ENCODE measurements around the gene PRDM15.

DNA sequence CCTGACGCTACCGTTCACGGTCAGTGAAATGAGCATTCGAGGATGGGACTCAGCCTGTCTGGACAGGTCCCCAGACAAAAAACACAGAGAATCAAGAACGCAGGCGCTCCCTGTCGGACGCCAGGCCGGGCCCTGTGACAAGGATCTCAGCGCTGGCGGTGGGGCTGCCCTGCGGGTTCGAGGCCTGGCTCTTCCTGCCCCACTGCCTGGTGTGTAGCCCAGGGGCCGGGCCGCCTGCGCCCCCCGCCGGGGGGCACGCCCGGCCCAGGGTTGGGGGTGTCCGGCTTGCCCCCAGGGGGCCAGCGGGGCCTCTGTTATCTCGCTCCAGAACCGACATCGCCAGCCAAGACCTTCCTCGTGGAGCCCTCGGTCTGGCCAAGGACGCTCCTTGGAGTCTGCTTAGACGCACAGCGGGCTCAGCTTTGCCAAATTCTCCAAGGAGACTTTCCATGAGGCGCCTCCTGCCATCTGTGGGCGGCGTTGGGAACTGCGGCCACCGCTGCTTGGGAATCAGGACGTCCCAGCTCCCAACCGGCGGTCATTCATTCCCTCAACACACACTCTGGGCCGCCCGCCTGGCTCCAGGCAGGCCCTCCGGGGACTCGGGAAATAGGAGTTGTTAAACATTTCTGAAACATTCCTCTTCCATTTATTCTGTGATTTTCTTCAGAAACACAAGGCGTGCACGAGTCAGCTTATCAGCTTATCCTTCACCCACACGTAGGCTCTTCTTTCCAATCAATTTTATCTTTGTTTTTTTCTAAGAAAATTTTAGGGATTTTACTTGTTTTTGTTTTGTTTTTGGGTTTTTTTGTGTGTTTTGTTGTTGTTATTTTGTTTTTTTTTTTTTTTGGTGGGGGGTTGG, 101.0 kb downstream of the PRDM15 start:
- no peak for TF ChIP-seq POLR2A (IDR thresholded peaks at IDR 0.05; ENCODE audit: low read depth, low read length)
- TF ChIP-seq POLR2AphosphoS5 (IDR thresholded peaks at IDR 0.05; ENCODE audit: low read depth, low read length): no peak
- no peak for TF ChIP-seq PAX5 (IDR thresholded peaks at IDR 0.05; ENCODE audit: insufficient read depth, low read length, severe bottlenecking)
- no peak for TF ChIP-seq TAF1 (IDR thresholded peaks at IDR 0.05; ENCODE audit: low read depth, low read length)
- no peak for TF ChIP-seq SPI1 (IDR thresholded peaks at IDR 0.05; ENCODE audit: low read depth, low read length)

Data from GM12891 (cell line).